Duodenal mucosa (tissue), 2 donors: ENCODE data around the gene EFHD1.

Source experiments
- H3K27ac ChIP-seq: one replicate; pipeline ENCODE4 v1.7.0; 2013; ENCODE audit warnings: low read depth, low read length
- H3K27me3 ChIP-seq, 2 donors: one replicate each; pipeline ENCODE4 v1.7.0; 2013; ENCODE audit warnings: low read length in 2 of 2, control low read depth in 1 of 2; ENCODE audit not compliant: insufficient read depth in 2 of 2, control insufficient read depth in 1 of 2
- H3K36me3 ChIP-seq, 2 donors: one replicate each; pipeline ENCODE4 v1.7.0; 2013; ENCODE audit warnings: low read length in 2 of 2, control low read depth in 1 of 2; ENCODE audit not compliant: insufficient read depth in 2 of 2, control insufficient read depth in 1 of 2
- H3K4me1 ChIP-seq, 2 donors: one replicate each; pipeline ENCODE4 v1.7.0; 2013; ENCODE audit warnings: low read length in 2 of 2, control low read depth in 1 of 2; ENCODE audit not compliant: insufficient read depth in 2 of 2, control insufficient read depth in 1 of 2
- H3K4me3 ChIP-seq, 2 donors: one replicate each; pipeline ENCODE4 v1.7.0; 2013; ENCODE audit warnings: low read length in 2 of 2, low read depth in 1 of 2
- H3K9ac ChIP-seq, 2 donors: one replicate each; pipeline ENCODE4 v1.7.0; 2013; ENCODE audit warnings: low read length in 2 of 2, low read depth in 1 of 2
- H3K9me3 ChIP-seq, 2 donors: one replicate each; pipeline ENCODE4 v1.7.0; 2013; ENCODE audit warnings: low read length in 2 of 2, control low read depth in 1 of 2; ENCODE audit not compliant: control insufficient read depth in 1 of 2

Gene EFHD1

DNA sequence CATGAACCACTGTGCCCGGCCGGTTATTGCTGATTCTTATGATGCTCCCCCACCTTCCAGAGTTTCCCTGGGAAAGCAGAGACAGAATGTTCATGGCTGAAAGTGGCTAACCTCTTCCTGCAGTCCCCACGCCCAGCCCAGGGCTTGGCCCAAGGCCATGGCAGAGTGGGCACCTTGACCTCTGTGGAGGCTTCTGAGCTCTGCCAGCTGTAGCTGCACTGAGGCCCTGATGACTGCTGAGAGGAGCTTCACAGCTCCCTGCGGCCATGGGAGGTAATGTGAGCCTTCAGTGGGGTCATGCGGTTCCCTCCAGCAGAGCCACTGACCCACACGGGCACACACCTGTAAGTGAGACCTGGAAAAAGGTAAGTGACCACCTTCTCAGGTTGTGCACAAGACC, 13.3 kb downstream of the EFHD1 start:
- no peaks in the 10 kb centered on the region for H3K4me1 ChIP-seq
- H3K9me3 ChIP-seq = no peaks in the 10 kb centered on the region

GRCh38 chr2:232647261-232647660, 13.9 kb downstream of the EFHD1 start:
- H3K9ac ChIP-seq = no peak overlapping the region
- no peak overlapping the region for H3K4me3 ChIP-seq
- no peaks in the 10 kb centered on the region for H3K4me1 ChIP-seq

More for the DNA sequence above, 13.3 kb downstream of the EFHD1 start:
- Histone ChIP-seq H3K9ac (no peak overlapping the region), H3K4me3 (no peak overlapping the region), H3K27ac (no peak overlapping the region), H3K27me3 (no peaks in the 10 kb centered on the region), H3K36me3 (no peaks in the 10 kb centered on the region)

GRCh38 chr2:232649033-232649432, 15.6 kb downstream of the EFHD1 start:
- no peaks in the 10 kb centered on the region for H3K27me3 ChIP-seq
- no peaks in the 10 kb centered on the region for H3K4me1 ChIP-seq
- no peak overlapping the region for H3K27ac ChIP-seq
- no peaks in the 10 kb centered on the region for H3K9me3 ChIP-seq
- H3K4me3 ChIP-seq = no peak overlapping the region
- H3K36me3 ChIP-seq = no peaks in the 10 kb centered on the region
- H3K9ac ChIP-seq = no peak overlapping the region

More at GRCh38 chr2:232647261-232647660, 13.9 kb downstream of the EFHD1 start:
- Histone ChIP-seq H3K27me3 (no peaks in the 10 kb centered on the region), H3K36me3 (no peaks in the 10 kb centered on the region), H3K27ac (no peak overlapping the region), H3K9me3 (no peaks in the 10 kb centered on the region)

GRCh38 chr2:232652505-232652851, 19.1 kb downstream of the EFHD1 start:
- no peaks in the 10 kb centered on the region for H3K36me3 ChIP-seq
- no peak overlapping the region for H3K4me3 ChIP-seq
- H3K9me3 ChIP-seq = no peaks in the 10 kb centered on the region
- H3K27ac ChIP-seq = no peak overlapping the region
- H3K27me3 ChIP-seq = no peaks in the 10 kb centered on the region
- H3K9ac ChIP-seq = no peak overlapping the region
- H3K4me1 ChIP-seq = no peaks in the 10 kb centered on the region

DNA sequence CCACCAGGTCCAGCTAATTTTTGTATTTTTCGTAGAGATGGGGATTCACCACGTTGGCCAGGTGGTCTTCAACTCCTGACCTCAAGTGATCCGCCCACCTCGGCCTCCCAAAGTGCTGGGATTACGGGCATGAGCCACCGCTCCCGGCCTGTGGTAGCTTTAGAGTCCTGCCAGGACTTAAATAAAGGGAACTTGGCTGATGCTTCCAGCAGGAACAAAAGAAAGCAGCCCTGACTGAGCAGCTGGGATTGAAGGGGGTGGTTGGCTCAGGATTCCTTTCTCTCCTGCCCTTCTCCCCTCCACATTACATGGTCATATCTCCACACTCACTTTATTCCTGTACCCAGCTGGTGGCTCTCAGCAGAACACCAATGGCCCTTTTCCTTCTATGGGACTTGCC, 20.0 kb downstream of the EFHD1 start:
- no peak overlapping the region for H3K9ac ChIP-seq
- H3K4me3 ChIP-seq = no peak overlapping the region
- no peak overlapping the region for H3K27ac ChIP-seq

DNA sequence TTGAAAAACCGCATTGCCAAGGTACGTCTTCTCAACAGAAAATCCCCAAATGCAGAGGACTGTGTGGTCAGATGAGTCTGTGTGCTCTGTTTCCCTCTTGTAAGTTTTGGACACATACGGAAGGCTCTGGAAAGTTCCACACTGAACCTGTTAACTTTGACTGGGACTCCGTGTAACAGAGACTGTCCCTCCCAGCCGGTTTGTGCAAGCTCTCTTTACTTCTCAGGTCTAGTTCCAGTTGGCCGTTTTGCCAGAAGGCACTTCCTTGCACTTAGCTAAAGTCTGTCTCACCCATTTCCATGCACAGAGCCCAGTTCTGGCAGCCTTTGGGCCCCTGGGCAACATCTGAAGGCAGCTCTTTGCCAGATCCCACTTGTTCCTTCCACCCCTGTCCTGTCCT, 22.0 kb downstream of the EFHD1 start:
- Histone ChIP-seq H3K4me3 (no peak overlapping the region), H3K9me3 (no peaks in the 10 kb centered on the region), H3K4me1 (no peaks in the 10 kb centered on the region), H3K27ac (no peak overlapping the region), H3K27me3 (no peaks in the 10 kb centered on the region), H3K9ac (no peak overlapping the region), H3K36me3 (no peaks in the 10 kb centered on the region)

More for the DNA sequence above, 20.0 kb downstream of the EFHD1 start:
- no peaks in the 10 kb centered on the region for H3K27me3 ChIP-seq
- H3K9me3 ChIP-seq = no peaks in the 10 kb centered on the region
- no peaks in the 10 kb centered on the region for H3K36me3 ChIP-seq
- H3K4me1 ChIP-seq = no peaks in the 10 kb centered on the region

- Histone ChIP-seq H3K27me3 (no peaks in the 10 kb centered on the region), H3K4me1 (no peaks in the 10 kb centered on the region), H3K36me3 (no peaks in the 10 kb centered on the region), H3K9me3 (no peaks in the 10 kb centered on the region), H3K9ac (no peak overlapping the region), H3K27ac (no peak overlapping the region), H3K4me3 (no peak overlapping the region)
These were observed 24.9 kb downstream of the EFHD1 start for GRCh38 chr2:232658217-232658785.

DNA sequence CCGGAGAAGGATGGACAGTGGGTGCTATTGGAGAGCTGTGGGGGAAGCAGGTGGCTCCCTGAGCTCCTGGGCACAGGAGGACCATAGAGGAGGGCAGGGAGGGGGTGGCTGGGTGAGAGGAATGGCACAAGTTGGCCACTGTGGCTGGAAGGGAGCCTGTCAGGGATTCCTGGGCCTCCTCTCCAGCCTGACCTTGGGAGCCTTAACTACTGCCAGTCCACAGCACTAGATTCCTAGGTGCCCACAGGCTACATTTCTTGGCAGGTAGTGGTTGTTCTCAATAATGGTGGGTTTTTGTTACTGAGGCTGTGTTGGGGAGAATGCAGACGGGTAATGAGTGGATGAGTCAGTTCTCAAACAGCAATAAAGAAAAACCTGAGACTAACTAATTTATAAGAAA, 26.0 kb downstream of the EFHD1 start:
- Histone ChIP-seq H3K27ac (no peak overlapping the region), H3K4me3 (no peak overlapping the region), H3K36me3 (no peaks in the 10 kb centered on the region), H3K27me3 (no peaks in the 10 kb centered on the region), H3K9me3 (no peaks in the 10 kb centered on the region), H3K9ac (no peak overlapping the region), H3K4me1 (no peaks in the 10 kb centered on the region)

DNA sequence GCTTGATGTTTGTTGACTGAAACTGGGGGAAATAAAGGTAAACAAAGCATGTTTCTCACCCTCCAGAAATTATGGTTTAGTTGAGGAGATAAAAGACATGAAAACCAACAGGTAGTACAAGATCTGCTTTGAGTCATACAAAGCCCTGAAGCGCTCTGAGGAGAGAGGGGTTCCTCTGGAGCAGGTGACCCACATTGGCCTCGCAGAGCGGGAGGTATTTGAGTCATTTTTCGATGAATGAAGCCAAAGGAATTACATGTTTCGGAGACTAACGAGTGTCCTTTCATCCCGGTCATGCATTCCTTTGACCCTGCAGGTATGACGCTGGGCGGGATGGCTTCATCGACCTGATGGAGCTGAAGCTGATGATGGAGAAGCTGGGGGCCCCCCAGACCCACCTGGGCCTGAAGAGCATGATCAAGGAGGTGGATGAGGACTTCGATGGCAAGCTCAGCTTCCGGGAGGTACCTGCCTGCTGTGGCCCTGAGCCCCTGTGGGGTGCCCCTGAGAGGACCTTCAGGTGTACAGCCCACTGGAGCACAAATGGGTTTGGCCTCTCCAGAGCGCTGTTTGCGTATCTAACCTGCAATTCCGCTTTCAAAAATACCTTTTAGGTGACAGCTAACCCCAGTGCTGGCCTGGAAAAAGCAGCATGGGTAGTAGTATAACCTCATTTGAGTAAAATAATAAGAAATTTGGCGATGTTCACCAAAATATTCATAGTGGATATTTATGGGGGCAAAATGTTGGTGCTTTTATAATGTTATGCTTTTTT, 29.3 kb downstream of the EFHD1 start:
- Histone ChIP-seq H3K36me3 (no peaks in the 10 kb centered on the region), H3K4me1 (no peaks in the 10 kb centered on the region), H3K9ac (no peak overlapping the region), H3K9me3 (no peaks in the 10 kb centered on the region), H3K4me3 (no peak overlapping the region), H3K27ac (no peak overlapping the region), H3K27me3 (no peaks in the 10 kb centered on the region)

DNA sequence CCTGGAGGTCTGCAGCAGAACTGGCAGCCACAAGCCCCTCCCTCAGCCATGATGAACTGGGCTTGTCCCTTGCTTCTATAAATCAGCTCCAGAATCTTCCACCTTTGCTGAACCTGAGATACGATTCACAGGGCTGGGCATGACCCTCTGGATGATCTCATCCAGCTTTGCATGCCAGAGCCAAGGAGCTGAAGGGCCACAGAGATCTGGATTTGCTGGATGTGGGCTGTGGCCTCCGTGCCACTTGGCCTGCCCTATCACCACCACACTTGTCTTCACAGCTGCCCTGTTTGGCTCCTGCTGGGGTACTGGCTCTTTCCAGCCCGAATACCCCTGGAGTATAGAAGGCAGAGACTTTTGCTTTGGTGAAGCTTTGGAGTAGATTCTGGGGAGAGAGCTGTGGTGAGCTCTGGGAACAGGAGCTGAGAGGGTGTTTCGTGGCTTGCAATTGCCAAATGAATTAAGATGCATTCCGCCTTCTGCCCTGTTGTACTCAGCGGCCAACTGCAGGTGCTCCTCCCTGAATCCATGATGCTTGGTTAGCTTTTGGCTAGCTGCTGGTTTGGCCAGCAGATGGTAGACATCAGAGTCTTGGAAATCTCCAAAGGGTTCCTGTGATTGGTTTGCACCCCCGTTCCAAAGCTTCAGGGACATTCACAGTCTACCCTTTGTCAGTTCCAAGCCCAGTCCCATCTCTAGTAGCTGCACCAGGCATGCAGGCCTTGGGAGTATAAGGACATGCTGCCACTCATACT, 32.8 kb downstream of the EFHD1 start:
- no peak overlapping the region for H3K4me3 ChIP-seq
- no peak overlapping the region for H3K27ac ChIP-seq
- H3K9ac ChIP-seq = no peak overlapping the region

More for the DNA sequence above, 32.8 kb downstream of the EFHD1 start:
- H3K36me3 ChIP-seq = no peaks in the 10 kb centered on the region
- H3K9me3 ChIP-seq = no peaks in the 10 kb centered on the region
- H3K27me3 ChIP-seq = no peaks in the 10 kb centered on the region
- no peaks in the 10 kb centered on the region for H3K4me1 ChIP-seq
